HS-27A (cell line): ENCODE measurements around the gene C5orf63.
A peak's percentile ranks its signal among the peaks of the same experiment; 100 is the strongest.
"Not testable (repeated sequence)": the region's sequence is repeated elsewhere in the genome, so short reads cannot be mapped to it uniquely, and the experiment has no call there.

ENCODE experiments used
- DNase-seq: peaks from one replicate; pipeline ENCODE4 v3.0.0-alpha.2; 2012; ENCODE audit warnings: low read depth, missing footprints

C5orf63 gene

DNA sequence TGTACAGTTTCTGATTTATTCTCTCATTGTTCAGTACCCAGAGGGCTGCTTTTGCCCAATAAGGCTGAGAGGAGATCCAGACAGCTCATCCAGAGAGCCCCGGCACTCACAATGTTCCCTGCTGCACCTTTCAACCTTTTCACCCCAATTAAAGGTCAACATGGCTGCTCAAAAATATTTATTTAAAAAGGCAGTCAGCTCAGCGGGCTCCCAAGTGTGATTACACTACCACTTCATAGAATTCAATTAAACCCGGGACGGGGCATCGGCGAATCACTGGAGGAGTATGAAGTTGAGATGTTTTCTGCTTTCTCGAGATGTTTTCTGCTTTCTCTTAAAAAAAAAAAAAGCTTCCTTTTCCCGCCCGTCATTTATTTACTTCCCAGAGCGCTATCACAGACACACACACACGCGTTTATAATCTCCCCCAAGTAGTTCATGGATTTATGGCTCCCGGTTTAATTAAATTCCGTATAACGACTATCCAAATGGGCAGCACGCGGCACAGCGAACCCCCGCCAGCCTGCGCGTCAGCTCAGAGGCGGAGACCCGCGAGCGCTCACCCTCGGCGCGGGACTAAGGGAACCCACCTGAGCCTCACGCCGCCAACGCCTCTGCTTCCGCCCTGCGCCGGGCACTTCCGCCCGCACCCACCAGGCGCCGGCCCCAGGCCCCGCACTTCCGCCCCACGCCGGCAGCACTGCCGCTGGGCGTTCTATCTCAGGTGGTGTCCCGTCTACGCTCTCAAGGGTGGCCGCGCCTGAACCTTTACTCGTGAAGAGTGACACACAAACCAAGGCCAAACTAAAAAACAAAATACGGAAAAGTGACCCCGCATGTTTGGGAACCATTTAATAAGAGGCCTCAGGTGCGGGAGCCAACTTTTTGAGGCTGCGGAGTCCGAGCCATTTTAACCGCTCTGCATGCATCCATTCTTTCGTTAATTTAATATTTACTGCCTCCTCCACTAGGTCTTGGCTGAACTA lies at the start of gene C5orf63:
TSS of gene C5orf63 (minus strand) at position 642 of the 986 bp plus-strand sequence. CDS start 14,507 bp downstream, outside the sequence.
- no peak for DNase-seq

DNA sequence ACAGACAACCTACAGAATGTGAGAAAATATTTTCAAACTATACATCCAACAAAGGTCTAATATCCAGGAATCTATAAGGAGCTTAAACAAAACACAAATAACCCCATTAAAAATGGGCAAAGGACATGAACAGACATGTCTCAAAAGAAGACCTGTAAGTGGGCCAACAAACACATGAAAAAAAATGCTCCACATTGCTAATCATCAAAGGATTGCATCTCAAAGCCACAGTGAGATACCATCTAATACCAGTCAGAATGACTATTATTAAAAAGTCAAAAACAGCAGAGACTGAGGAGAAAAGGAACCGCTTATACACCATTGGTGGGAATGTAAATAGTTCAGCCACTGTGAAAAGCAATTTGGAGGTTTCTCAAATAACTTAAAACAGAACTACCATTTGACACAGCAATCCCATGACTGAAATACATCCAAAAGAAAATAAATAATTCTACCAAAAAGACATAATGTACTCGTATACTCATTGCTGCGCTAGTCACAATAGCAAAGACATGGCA lies 39.1 kb upstream of the C5orf63 start:
- DNase-seq, result no peak

DNA sequence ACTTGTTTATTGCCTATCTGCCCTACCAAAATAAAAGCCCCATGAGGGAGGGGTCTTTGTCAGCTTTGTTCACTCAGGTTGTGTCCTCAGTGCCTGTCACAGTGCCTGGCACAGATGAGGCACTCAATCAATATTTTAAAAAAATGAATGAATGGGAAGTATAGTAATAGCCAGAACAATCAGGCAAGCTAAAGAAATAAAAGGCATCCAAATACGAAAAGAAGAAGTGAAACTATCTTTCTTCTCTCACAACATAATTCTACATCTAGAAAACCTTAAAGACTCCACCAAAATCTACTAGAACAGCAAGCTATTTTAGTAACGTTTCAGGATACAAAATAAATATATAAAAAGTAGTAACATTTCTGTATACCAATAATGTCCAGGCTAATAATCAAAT lies 37.8 kb upstream of the C5orf63 start:
- no peak for DNase-seq

DNA sequence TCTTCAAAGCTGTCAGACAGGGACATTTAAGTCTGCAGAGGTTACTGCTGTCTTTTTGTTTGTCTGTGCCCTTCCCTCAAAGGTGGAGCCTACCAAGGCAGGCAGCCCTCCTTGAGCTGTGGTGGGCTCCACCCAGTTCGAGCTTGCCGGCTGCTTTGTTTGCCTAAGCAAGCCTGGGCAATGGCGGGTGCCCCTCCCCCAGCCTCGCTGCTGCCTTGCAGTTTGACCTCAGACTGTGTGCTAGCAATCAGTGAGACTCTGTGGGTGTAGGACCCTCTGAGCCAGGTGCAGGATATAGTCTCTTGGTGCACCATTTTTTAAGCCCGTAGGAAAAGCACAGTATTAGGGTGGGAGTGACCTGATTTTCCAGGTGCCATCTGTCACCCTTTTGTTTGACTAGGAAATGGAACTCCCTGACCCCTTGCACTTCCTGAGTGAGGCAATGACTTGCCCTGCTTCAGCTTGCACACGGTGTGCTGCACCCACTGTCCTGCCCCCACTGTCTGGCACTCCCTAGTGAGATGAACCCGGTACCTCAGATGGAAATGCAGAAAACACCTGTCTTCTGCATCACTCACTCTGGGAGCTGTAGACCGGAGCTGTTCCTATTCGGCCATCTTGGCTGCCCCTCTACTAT lies 35.4 kb upstream of the C5orf63 start:
- not testable (repeated sequence) for DNase-seq

DNA sequence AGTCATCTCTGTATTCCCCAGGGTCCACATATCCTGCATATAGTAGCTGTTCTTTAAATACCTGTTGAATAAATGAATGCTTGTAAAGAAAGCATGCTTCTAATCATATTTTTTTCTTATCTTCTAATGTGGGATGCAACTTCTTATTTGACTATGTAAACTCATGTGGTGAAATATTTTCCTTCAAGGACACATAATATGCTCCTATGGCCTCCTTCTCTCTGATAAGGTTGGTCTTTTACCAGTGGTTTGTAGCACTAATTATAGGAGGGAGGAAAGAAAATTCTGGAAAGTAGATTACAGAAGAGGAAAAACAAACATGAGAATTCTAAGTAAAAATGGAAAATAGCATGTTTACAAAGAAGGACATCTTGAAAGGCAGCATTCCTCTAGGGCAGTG lies 28.6 kb upstream of the C5orf63 start:
- no peak for DNase-seq

DNA sequence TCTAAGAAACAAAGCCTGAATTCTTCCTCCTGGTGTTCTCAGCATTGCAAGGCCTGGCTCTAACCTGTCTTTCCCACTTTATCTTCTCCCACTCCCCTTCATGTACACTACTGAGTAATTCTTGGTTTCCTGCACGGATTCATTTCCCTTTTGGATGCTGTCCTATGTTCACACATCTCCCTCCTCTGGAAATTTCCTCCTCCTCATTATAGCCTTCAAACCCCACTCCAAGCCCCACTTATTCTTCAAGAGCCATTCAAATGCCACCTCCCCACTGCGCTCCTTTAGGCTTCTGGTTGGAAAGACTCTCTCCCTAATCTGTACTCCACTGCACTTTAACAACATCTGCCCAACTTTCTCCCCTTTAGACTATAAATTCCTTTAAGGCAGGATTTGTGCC lies 28.2 kb upstream of the C5orf63 start:
- DNase-seq, result no peak

DNA sequence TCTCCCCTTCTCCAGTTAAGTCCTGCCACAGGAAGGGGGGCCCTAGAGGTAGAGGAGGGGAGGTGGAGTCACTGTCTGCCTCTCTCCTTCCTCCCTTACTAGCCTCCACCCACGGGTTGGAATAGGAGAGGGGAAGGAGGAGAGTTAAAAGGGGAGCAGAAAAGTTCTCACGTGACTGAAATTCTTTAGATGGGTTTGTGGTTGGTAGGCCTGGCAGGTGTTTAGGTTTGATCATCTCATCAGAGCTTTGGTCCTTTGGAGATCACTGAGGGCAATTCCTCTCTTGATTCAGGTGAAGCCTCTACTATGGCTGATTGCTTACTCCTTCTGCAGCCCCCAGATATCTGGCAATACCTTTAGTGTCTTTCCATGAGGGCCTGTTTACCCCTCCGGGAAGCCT lies 24.9 kb upstream of the C5orf63 start:
- DNase-seq, result no peak

DNA sequence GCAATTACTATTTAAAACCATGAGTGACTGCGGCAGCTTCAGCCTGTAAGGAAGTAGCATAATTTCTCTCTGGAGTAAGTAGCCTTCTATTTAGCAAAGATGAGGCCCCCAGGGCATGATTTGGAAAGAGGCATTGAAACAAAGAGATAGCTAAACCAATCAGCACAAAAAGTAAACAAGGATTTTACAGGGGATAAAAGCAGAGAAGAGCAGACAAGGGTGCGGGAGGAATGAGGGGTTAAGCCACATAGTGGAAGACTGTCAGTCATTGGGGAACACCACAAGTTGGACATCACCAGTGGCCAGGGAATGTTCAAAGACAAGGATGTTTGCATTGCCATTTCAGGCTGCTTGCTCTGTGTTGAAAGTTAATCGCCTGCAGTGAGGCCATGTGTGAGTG lies 24.0 kb upstream of the C5orf63 start:
- no peak for DNase-seq

DNA sequence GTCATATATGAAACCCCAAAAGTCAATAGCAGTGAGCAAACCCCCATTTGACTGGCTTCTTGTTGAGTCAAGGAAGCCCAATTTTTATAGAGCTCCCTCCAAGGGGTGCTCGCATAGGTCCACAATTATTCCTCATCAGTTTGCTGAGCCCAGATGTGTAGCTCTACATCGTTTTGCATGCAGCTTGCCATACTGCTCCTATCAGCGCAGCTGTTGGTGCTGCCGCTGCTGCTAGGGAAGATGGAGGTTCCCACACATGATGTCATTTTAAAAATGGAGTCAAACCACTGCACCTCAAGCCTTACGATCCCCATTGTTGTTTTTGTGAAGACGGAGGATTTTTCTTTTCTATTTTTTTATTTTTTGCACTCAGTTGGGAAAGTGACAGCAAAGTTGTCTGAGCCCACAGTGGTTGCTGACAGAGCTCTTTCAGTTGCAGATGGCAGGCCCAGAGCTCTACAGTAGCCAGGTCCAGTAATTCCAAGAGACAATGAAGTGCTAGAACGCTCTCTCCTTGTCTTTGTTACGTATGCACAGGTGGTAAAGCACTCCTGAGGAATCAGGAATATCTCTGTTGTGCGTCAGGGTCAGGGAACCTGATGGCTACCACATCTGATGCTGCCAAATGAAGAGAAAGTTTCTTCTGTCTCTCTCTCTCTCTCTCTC lies 23.2 kb upstream of the C5orf63 start:
- no peak for DNase-seq

DNA sequence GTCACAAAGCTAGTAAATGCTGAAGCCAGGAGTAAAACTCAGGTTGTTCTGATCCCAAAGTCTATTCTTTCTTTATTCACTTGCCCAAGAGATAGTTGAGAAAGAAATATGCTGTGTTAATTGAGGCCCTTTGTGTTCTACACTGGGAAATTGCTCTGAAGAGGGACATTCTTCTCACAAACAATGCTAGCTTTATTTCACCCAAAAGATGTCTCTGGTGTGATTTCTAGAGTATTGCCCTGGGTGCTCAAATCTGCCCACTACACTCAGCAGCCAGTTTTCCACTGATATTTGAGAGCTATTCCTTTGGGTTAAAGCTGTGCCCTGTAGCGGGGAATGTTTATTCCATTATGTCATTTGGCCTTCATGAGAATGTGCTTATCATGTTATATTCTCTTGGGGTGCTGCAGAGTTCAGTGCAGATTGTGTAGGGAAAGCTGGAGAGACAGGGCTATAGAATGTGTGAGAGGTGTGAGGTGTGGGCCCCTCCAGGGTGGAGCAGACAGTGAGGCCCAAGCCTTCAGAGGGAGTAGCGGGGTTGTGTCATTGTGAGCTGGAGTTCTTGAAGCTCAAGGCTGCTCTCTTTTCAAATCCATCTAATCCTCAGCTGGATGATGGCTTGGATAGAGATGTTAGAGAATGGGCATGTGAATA lies 21.0 kb upstream of the C5orf63 start:
- DNase-seq, result no peak

DNA sequence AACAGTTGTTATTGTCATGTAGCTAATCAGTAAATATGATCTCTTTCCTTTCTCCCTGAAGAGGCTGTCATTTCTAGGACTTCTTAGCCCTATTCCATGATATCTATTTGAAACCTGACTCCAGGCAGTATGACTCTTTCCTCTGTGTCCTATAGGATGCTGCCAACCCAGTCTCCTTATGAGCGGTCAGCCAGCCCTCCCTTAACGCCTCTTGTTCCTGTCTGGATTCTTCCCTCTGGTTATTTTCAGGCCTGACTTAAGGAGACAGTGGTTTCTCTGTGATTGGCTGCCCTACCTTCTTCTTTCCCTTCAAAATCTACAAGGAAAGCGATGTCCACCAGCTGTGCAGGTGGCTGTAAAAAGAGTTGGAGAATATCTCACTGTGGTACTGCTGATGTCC lies 19.4 kb upstream of the C5orf63 start:
- no peak for DNase-seq

DNA sequence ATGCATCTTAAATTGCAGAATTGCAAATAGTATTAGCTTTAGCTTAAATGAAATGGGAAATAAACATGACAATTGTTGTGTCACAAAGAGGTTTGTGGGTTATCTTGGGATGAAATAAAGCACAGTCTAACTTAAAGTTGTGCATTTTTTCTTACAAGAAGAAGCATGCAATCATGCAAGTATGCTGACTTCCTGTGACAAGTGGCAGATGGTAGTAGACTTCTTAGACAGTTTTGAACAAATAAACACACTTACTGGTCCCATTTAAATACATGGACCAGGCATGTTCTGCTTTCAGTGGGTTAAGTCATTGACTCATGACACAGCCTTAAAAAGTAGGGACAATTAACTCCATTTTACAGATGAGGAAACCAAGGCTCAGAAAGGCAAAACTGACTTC lies 15.9 kb upstream of the C5orf63 start:
- no peak for DNase-seq

DNA sequence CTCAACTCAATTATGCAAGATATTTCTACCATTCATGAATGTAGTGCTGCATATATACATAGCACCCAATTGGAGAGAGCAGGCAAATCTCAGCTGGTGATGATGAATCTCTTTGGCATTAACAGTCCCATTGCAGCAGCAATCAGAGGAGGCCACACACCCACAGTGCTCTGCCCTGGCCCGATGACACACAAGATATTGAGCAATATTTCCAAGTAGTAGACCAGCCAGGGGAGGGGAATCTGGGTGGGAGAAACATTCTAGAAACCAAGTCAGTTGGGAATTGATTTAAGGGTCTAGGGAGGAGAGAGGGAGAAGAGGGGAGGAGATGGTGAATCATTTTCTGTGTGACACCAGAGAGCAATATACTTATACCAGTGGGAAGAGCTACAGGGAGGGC lies 14.9 kb upstream of the C5orf63 start:
- DNase-seq, result peak; percentile 79

DNA sequence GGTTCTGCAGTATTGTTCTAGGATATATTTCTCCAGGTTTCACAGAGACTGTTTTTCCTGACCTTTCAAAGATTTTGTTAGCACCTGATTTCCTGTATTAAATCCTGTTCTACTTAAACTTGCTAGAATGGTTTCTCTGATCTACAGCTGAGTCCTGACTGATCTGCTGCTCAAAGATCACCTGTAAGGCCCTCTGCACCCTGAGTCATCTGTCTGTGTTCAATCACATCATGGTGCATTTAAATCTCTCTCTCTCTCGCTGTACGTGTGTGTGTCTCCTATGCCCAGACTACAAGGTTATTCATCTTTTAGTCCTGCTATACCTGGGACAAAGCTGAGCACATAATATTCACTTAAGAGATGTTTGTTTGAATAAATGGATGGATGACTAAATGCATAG lies 13.3 kb upstream of the C5orf63 start:
- no peak for DNase-seq

DNA sequence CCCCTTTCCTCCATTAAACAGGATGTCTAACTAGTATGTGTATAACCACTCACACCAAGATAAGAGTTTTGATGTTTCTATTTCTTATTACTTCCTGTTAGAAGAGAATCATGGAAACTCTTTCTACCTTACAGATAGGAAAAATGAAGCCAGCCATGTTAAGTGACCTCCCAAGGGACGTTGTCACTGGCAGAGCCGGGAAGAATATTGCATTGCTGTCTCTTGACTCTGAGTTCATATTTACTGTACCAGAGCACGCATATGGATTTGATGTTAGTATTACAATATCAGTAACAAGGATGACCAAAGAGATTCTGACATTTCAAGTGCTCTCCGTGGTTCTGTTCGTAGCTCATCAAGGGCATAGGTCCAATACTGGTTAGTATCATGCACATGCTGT lies 12.5 kb upstream of the C5orf63 start:
- DNase-seq, result no peak

DNA sequence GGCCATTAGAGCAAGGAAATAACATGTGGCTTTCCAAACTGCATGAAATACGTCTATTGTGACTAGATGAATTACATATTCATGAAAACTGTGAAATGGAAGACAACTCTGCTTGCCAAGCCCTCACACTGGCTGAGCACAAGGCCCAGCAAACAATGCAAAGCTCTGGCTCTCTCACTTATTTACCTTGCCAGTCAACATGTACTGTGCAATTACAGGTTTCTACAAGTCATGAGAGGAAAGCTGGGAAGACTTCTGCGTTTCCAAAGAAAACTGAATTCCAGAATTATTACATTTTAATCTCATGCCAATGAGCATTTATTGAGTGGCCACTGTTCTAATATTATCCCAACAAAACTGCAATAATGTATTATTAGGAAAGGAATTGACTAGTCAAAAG lies 12.1 kb upstream of the C5orf63 start:
- no peak for DNase-seq

DNA sequence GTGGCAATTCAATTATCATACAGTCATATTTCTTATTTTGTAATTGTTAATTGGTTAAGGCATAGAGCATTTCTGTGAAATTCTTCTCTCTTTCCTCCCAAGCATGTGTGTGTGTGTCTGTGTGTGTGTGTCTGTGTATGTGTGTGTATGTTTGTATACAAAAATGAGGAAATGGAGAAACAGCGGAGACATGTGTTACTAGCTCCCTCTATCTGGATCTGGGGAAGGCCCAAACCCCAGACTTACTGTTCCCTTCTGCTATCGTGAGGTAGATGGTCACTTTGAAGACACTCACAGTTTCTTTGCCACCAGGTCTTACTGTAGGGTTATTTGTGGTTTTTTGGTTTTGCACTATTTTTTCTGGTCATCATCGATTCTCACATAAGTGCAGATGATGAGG lies 11.4 kb upstream of the C5orf63 start:
- DNase-seq, result no peak

DNA sequence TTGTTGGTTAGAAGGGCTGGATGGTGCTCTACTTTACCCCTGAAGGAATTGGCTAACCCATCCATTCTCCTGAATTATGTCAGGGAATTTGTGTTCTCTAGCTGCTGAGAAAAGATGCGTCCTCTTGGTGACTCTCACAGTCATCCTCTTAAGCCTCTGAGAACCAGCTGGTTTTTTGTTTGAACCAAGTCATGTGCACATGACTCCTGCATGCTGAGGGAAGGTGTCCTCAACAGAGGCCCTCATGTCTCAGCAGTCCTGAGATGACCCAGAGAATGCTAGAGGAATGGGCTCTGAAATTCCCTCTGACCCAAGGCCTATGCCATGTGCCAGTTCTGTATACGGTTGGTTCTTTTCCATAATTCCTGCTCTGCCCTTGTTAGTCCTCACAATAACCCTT lies 10.4 kb upstream of the C5orf63 start:
- DNase-seq, result no peak

DNA sequence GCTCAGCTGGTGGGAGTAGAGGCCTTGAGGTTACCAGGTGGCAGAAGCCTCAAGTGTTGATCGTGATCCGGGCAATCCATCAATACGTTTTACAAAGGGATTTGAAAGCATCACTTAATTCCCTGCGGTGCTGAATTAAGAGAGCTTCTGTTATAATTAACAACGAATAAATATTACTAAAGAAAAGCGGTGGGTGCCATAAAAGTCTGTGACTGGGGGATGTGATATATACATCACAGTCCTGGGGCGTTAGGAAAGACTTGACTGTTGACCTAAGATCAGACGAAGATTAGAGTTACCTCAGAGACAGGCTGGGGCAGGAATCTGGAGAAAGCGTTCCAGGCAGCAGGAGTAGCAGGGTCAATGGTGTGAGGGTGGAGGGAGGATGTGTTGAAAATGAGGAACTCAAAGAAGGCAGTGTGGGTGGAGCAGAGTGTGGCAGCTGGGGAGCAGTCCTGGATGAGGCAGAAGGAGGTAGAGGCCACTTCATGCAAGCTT lies 6.7 kb upstream of the C5orf63 start:
- no peak for DNase-seq

DNA sequence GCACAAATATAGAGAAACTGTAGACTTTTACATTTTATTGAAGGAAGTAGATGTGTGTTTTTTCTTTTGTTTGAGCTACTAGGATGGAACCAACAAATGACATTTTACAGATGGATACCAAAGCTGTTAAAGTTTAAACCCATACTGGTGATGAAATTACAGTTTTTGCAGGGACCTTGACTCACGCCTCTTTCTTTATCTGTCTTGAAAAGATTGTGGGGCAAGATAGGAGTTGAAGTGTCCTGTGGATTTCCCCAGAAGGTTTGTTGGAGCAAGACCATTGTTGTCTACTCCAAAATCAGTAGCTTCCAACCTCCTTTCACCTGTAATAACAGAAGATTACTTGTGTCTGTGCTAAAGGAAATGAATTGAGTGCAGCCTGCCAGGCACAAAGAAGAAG lies 4.1 kb upstream of the C5orf63 start:
- no peak for DNase-seq

DNA sequence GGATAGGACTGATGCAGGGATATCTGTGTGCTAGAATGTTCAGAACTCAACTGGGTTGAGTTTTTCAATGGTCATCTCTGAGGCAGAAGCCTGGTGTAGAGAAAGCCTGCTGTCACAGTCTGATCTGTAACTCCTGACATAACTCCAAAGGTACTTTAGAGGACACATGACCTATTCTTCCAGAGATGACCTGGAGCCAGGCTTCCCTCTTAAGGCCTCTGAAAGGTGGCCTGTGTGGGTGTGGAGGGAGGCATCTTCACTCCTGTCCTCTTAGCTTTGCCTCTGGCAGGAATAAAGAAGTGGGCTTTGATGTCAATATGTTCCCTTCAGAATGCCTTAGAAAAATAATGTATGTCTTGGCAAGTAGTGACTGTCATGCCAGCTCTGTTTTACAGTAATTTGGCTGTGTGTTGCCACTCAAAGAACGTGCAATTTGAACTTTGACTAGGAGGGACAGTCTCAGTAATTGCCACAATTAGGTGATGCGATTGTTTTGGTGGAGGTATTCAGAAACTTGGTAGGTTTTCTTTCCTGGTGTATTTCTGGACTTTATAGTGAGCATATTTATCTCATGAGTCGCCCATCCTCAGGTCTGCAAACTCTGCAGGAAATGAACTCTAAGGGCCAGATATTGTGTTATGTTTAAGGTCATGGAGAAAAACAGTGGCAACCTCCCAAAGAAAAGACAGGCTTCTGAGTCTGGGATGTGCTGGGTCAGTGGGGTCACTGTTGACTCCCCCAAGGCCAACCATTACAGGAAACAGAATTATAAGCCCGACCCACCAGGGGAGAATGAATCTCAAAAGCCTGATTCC lies 3.2 kb upstream of the C5orf63 start:
- DNase-seq, result no peak
